GM21529 (cell line): ENCODE data around the gene HNRNPH2.

ENCODE experiments used
- ATAC-seq: cut with Tn5 transposase; IDR thresholded peaks from one replicate; pipeline ENCODE4 v1.9.1; 2021; ENCODE audit not compliant: unreplicated experiment

HNRNPH2 gene, protein sequence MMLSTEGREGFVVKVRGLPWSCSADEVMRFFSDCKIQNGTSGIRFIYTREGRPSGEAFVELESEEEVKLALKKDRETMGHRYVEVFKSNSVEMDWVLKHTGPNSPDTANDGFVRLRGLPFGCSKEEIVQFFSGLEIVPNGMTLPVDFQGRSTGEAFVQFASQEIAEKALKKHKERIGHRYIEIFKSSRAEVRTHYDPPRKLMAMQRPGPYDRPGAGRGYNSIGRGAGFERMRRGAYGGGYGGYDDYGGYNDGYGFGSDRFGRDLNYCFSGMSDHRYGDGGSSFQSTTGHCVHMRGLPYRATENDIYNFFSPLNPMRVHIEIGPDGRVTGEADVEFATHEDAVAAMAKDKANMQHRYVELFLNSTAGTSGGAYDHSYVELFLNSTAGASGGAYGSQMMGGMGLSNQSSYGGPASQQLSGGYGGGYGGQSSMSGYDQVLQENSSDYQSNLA

GRCh38 chrX:101407748-101408531 lies at the start of gene HNRNPH2, which contains the start of gene GLA:
Gene HNRNPH2, plus strand, starts transcription at chrX:101408222. Its CDS starts 3,767 bp downstream, at chrX:101411989.
Gene GLA, minus strand, starts transcription at chrX:101407925. Its CDS starts 22 bp downstream, at chrX:101407903.
- ATAC-seq, result peak; percentile 93

DNA sequence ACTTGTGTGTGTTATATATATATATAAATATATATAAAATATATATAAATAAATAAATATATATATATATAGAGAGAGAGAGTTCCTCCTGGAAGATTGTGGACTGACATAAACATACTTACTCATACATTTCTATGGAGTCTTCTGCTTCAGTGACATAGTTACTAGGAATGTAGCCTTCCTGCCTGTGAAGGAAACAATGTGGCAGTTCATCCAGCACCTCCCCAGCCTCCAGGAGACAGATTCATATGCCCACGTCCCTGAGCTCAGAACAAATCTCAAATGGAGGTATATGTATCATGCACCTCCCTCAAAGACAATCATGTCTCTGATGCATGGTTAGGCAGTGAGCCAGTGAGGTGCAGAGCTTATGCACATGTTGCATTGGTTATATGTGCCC lies 48.1 kb upstream of the HNRNPH2 start:
- no peak for ATAC-seq

DNA sequence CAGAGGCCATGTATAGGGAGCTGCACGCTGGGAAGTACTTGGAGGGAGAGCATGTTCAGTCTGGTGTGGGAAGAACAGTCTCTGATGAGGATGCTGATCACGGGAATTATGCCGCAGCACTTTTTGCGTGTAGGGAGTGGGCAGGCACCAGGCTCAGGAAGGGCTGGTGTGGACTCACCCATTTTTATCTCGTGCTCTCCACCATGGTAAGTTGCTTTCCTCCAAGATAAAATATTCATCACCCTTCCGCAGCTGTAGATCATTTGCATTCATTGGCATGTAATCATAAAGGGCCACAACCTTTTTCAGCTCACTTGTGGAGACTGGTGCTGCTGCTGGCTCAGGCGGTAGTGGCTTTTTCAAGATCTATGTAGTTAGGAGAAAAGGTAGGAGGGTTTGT lies 47.6 kb upstream of the HNRNPH2 start:
- ATAC-seq, result no peak

DNA sequence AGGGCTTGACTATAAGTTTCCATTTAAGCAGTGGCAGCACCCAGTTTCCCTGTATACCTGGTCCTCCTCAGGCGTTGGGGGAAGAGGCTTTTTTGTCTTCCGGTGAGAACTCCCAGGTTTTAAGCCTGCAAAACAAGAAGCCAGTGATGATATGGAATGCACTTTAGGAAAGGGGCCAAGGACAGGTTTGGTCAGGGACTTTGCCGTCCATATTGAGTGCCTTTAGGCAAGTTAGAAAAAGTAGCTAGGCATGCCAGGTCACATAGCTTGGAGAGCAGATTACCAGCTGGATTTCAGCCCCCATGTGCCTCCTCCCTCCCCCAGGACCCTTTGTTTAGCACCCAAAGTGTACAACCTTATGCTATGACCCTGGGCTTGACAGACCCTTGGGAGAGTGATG lies 45.9 kb upstream of the HNRNPH2 start:
- no peak for ATAC-seq

DNA sequence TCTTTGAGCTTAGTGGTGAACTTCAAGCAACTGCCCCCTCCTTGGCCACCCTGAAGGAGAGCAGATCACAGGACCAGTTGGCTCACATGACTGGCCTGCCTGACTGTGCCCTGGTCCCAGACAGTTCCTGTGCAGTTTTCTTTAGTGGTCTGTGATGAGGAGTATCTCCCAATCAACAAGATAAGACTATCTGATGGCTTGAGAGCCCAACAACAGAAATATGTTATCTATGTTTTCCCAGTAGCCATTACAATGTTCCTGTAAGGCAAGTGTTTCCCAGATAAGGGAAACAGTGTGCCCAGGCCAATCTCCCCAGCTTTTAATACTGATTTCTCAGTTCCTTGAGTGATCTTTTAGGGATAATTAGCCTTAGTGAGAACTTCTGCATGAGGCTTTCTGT lies 45.3 kb upstream of the HNRNPH2 start:
- ATAC-seq, result no peak

DNA sequence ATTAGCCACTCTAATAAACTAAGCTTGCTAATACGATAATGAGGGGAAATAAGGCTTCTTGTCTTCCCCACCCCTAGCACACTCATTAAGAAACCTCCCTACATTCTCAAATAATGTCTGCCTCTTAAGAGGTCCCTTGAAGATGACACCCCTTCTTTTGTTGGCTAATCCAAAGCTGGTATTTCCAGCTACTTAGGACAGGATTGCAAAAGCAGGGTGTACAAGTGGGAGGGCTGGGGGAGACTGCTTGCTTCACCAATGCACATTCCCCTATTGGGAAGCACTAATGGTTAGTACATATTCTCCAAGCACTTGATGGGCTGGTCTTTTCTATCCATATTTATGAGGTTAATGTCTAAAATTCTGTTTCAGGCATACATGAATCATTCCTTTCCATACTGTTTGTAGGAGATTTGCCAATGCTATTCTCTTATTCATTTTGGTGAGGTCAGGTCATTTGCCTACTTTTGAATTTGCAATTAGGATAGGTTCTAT lies 42.7 kb upstream of the HNRNPH2 start:
- ATAC-seq, result no peak

DNA sequence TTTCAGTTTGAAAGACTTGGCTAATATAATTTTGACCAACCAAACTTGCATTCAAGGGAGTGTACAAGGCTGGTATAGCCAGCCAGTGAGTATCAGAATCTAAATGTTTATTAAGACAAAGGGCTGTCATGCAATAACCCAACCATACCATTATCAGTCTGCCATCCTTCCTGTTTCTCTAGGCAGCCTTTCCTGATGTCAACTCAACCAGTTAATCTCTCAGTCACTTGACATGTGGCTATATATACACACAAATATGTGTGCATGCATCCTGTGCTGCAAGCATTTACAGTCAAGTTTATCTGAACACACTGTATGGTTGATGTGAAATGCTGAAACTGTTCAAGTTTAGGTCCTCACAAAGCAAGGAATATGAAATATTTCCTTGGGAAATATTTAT lies 39.2 kb upstream of the HNRNPH2 start:
- no peak for ATAC-seq

- ATAC-seq, result no peak
These were observed 38.3 kb upstream of the HNRNPH2 start for GRCh38 chrX:101369687-101370086.

DNA sequence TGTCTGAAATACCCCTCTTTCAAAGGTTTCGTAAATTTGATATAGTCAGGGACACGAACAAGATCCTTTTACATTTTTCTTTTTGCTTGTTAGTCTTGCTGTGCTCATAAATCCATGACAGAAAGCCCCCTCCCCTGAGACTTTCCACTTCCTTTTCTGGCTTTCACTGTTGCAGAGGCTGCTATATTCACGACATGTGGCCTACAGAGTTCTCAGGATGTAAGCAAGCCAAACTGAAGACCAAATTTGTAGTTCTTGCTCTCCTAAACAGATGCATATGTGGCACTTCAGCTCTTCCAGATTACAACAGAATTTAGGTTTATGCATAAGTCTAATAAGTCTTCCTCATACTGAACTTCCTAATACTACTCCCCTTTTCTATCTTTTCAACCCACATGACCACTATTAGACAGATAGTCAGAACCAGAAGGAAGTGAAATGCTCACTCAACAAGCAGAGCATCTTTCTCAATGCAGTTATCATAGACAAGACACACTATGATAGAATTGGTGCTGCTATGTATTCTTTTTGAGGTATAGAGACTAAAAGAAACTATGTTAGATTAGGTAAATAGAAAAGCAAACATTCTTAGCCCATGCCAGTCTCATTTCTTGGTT lies 37.0 kb upstream of the HNRNPH2 start:
- peak; percentile 79 for ATAC-seq

- no peak for ATAC-seq
These were observed 30.5 kb upstream of the HNRNPH2 start for GRCh38 chrX:101377547-101377946.

GRCh38 chrX:101383679-101384205 lies 24.3 kb upstream of the HNRNPH2 start:
- peak; percentile 74 for ATAC-seq

DNA sequence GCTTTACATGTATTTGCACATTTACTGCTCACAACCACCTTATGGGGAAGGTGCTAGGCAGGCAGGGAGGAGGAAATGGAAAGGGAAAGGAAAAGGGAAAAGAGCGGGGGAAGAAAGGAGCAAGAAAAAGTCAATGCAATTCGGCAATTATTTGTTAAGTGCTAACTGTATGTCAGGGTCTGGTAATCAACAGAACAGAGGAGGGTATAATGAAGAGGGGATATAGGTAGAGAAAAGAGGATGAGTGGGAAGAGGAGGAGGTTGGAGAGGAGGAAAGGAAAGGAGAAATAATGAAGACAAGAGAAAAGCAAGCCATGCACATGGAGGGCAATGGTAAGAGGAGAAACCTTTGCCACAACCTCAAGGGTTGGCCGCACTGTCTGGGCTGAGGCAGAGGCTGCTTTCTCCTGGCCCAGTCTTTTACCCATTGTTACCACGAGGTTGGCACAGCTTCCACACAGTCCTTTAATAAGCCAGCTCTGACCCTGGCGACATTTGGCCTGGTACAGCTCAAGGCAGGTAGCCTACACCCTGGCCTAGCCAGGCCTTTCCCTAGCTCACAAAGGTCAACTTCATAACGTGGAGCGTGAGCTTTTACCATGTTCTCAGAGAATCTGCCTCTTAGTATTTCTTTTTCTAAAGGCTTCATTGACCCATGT lies 22.9 kb upstream of the HNRNPH2 start:
- ATAC-seq, result no peak

- ATAC-seq, result peak; percentile 66
These were observed 22.1 kb upstream of the HNRNPH2 start, which contains the start of gene BTK for GRCh38 chrX:101385795-101386541. Gene BTK, minus strand, starts transcription at chrX:101386191. Its CDS starts 10,907 bp downstream, at chrX:101375284.

DNA sequence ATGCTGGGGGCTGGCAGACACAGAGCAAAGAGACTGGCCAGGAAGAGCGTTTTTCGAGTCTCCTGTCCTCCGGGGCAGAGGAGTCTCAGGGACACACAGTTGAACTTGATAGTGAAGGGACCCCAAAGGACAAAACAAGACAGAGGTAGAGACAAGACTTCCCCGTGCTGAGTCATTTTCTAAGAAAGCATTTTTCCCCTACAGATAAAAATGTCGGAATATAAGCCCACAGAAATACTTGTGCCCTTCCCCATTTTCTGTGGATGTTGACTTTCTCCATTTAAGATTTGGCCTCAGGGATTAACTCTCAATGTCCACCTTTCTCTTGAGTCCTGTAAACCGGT lies 21.5 kb upstream of the HNRNPH2 start:
- peak; percentile 0 for ATAC-seq

- no peak for ATAC-seq
These were observed 19.4 kb upstream of the HNRNPH2 start for GRCh38 chrX:101388604-101389003.

GRCh38 chrX:101390664-101391525 lies 17.1 kb upstream of the HNRNPH2 start, which contains the start of gene RPL36A:
Gene RPL36A, plus strand, starts transcription at chrX:101391011. Its CDS starts 33 bp downstream, at chrX:101391044.
- peak; percentile 75 for ATAC-seq

DNA sequence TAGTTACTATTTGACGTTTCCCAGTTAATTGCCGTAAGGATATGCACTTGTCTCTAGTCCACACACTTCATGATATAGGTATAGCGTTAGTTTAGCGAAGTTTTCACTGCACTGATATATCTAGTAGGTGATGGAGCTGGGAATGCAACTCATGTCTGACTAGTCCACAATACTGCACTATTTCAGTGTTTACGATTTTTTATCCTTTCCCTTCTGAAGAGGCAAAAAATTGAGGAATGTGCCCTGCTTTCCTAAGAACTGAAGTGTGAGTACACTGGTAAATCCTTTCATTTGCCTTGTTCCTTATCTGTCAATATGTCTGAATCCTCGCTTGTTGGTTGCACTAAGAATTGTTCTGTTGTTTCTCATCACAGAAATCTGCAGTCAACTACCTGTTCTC lies 16.2 kb upstream of the HNRNPH2 start:
- no peak for ATAC-seq

GRCh38 chrX:101393530-101394305 lies 14.3 kb upstream of the HNRNPH2 start:
- ATAC-seq, result no peak
